A673 (cell line): ENCODE results near the gene XBP1. TPM values are rescaled to one million over a fixed set of nuclear protein-coding genes. Genes with fewer than 3 reads are reported as not detected.

Experiments
- BruUV-seq: library from RNA; stranded (reverse); fragments of 400-500 nt; replicated peaks from 2 replicates; lab custom pipeline; 2021; lab: Mats Ljungman, UMichigan
- CTCF ChIA-PET: fragments of 300-600 bp; sonication (Branson Sonifier 250); formaldehyde crosslinking; loops from one replicate; lab custom pipeline; 2022; ENCODE audit warnings: antibody characterized with exemption; lab: Charles Lee
- POLR2A ChIA-PET: fragments of 300-600 bp; sonication (Branson Sonifier 250); formaldehyde crosslinking; loops from one replicate; lab custom pipeline; 2022; ENCODE audit warnings: antibody characterized with exemption; ENCODE audit not compliant: low non-redundant PET; lab: Charles Lee
- DNase-seq: peaks from one replicate; pipeline ENCODE4 v3.0.0-alpha.2; 2015; ENCODE audit warnings: low spot score
- H3K27ac ChIP-seq: fragments of 200-600 bp; sonication (generic); 2 replicates; pipeline ENCODE4 v1.5.1; 2016; ENCODE audit warnings: mixed run types, low read depth, mild to moderate bottlenecking, mixed read lengths, antibody characterized with exemption, low read length; ENCODE audit not compliant: poor library complexity, severe bottlenecking
- H3K27me3 ChIP-seq: fragments of 200-600 bp; sonication (generic); replicated peaks from 2 replicates; pipeline ENCODE4 v1.6.1; 2017; ENCODE audit warnings: mixed run types, low read depth, mild to moderate bottlenecking, mixed read lengths, antibody characterized with exemption, low read length; ENCODE audit not compliant: insufficient read depth, poor library complexity
- H3K36me3 ChIP-seq: fragments of 200-600 bp; sonication (generic); 2 replicates; pipeline ENCODE4 v1.6.1; 2016; ENCODE audit warnings: mixed run types, mild to moderate bottlenecking, mixed read lengths, antibody characterized with exemption, low read length; ENCODE audit not compliant: insufficient read depth, poor library complexity, severe bottlenecking
- H3K4me1 ChIP-seq: fragments of 200-600 bp; sonication (generic); 2 replicates; pipeline ENCODE4 v1.6.1; 2017; ENCODE audit warnings: mixed run types, mild to moderate bottlenecking, mixed read lengths, antibody characterized with exemption, low read length; ENCODE audit not compliant: insufficient read depth, poor library complexity, severe bottlenecking
- H3K4me3 ChIP-seq: fragments of 200-600 bp; sonication (generic); 2 replicates; pipeline ENCODE4 v1.5.1; 2016; ENCODE audit warnings: low read depth, mixed run types, mild to moderate bottlenecking, mixed read lengths, low read length; ENCODE audit not compliant: poor library complexity, severe bottlenecking
- H3K9me3 ChIP-seq: fragments of 200-600 bp; sonication (generic); 2 replicates; pipeline ENCODE4 v1.6.1; 2016; ENCODE audit warnings: mixed run types, low read depth, mild to moderate bottlenecking, mixed read lengths, antibody characterized with exemption, low read length; ENCODE audit not compliant: poor library complexity, severe bottlenecking
- EZH2 ChIP-seq: fragments of 200-600 bp; sonication (generic); IDR thresholded peaks from 2 replicates; pipeline ENCODE4 v1.6.1; 2017; ENCODE audit warnings: borderline replicate concordance, low read depth, mild to moderate bottlenecking, mixed read lengths, antibody characterized with exemption, low read length; ENCODE audit not compliant: poor library complexity, severe bottlenecking
- intact Hi-C: fragments of 100-400 bp; cut with micrococcal nuclease; formaldehyde crosslinking; loops from one replicate; pipeline ENCODE4 v1.10.0; 2022; ENCODE audit not compliant: unreplicated experiment
- total RNA-seq: library from RNA; stranded (reverse); gene quantifications from 2 replicates; pipeline ENCODE4 v1.2.3, GENCODE V29; 2021
- TF ChIP-seq, protein P1 (sequence below): fragments of 300-800, 200-600 bp; sonication (generic); conservative IDR thresholded peaks from 2 replicates; pipeline ENCODE4 v1.5.1; 2017; ENCODE audit warnings: low read depth, mild to moderate bottlenecking, antibody characterized with exemption, low read length, moderate library complexity, mixed read lengths

Gene XBP1
- total RNA-seq, 1 experiment from 2014 or later: 66.3 TPM

DNA sequence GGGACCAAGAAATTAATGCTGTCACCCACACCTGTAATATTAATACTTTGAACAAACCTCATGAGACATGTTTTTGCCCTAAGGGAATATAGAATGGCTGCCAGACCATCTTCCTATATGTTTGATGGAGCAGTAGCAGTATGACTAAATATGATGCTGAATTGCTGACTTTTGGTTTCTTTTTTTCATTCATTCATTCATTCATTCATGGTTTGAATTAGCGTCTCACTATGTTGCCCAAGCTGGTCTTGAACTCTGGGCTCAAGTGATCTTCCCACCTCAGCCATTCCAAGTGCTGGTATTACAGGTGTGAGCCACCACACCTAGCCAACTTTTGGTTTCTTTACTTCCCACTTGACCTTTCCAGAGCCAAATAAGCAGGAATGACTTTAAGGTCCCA lies 20.1 kb downstream of the XBP1 start:
- ChIA-PET CTCF (no interaction called here), POLR2A (interaction anchor here (0.5 kb wide), 1 partner anchor 44 kb away, joined by 3 read pairs; no protein-coding TSS in a partner anchor)
- H3K27me3 ChIP-seq: no peaks in the 10 kb centered on the region
- no peaks in the 10 kb centered on the region for H3K4me1 ChIP-seq
- DNase-seq: no peak
- BruUV-seq: no TSS peak
- no peak overlapping the region for H3K4me3 ChIP-seq
- H3K36me3 ChIP-seq: peaks cover 60% of the 10 kb centered on the region
- no peak overlapping the region for H3K27ac ChIP-seq
- TF ChIP-seq, protein P1, sequence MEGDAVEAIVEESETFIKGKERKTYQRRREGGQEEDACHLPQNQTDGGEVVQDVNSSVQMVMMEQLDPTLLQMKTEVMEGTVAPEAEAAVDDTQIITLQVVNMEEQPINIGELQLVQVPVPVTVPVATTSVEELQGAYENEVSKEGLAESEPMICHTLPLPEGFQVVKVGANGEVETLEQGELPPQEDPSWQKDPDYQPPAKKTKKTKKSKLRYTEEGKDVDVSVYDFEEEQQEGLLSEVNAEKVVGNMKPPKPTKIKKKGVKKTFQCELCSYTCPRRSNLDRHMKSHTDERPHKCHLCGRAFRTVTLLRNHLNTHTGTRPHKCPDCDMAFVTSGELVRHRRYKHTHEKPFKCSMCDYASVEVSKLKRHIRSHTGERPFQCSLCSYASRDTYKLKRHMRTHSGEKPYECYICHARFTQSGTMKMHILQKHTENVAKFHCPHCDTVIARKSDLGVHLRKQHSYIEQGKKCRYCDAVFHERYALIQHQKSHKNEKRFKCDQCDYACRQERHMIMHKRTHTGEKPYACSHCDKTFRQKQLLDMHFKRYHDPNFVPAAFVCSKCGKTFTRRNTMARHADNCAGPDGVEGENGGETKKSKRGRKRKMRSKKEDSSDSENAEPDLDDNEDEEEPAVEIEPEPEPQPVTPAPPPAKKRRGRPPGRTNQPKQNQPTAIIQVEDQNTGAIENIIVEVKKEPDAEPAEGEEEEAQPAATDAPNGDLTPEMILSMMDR: no peak
- TF ChIP-seq EZH2: no peak
- intact Hi-C loops: no loop called here
- H3K9me3 ChIP-seq: no peaks in the 10 kb centered on the region

DNA sequence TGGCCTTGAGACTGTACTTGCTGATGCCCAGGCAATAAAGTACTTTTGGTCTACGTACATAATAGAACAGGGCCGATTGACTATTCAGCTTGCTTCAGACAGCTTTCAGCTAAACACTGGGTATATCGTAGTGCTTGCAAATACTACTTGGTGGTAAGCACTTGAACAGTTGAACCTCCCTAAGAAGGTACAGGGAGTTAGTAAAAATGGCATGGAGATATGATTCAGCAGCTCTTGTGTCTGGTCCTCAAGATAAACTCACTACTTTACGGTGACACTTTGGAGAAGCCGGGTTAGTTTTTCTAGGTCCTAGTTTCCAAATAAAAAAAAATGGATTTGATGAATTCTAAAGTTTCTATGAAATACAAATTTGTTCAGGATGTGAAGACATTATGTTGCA lies 20.5 kb downstream of the XBP1 start:
- no peak for TF ChIP-seq EZH2
- TF ChIP-seq, protein P1: no peak
- CTCF ChIA-PET: no interaction called here
- Histone ChIP-seq H3K27me3 (no peaks in the 10 kb centered on the region), H3K9me3 (no peaks in the 10 kb centered on the region), H3K27ac (no peak overlapping the region), H3K4me1 (no peaks in the 10 kb centered on the region), H3K36me3 (peaks cover 58% of the 10 kb centered on the region), H3K4me3 (no peak overlapping the region)
- no TSS peak for BruUV-seq
- no peak for DNase-seq
- POLR2A ChIA-PET: no interaction called here
- intact Hi-C loops: no loop called here

DNA sequence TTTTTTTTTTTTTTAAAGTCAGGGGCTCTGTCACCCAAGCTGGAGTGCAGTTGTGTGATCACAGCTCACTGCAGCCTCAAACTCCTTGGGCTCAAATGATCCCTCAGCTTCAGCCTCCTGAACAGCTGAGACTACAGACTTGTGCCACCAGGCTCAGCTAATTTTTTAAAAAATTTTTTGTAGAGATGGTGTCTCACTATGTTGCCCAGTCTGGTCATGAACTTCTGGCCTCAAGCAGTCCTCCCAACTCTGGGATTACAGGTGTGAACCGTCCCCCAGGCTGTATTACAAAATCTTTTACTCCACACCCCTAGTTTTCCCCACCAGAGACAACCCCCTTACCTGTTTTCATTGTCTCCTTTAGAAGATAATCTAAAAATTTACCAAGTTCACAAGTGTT lies 26.0 kb downstream of the XBP1 start:
- Histone ChIP-seq H3K27me3 (no peaks in the 10 kb centered on the region), H3K27ac (no peak overlapping the region), H3K9me3 (no peaks in the 10 kb centered on the region), H3K4me3 (no peak overlapping the region), H3K4me1 (no peaks in the 10 kb centered on the region), H3K36me3 (peaks cover 18% of the 10 kb centered on the region)
- no peak for DNase-seq
- POLR2A ChIA-PET: no interaction called here
- CTCF ChIA-PET: no interaction called here
- TF ChIP-seq, protein P1: no peak
- TF ChIP-seq EZH2: no peak
- no TSS peak for BruUV-seq
- intact Hi-C loops: no loop called here
